CD14-positive monocyte (primary cell): ENCODE data around the gene PDLIM5. TPM values are rescaled to one million over a fixed set of nuclear protein-coding genes. Genes with fewer than 3 reads are reported as not detected.

Experiments used
- DNase-seq, 3 donors: peaks; one replicate each; pipeline ENCODE4 v3.0.0-alpha.2; 2011 to 2022
- H2AFZ ChIP-seq: 2 replicates; pipeline ENCODE4 v1.6.0; 2012; ENCODE audit warnings: mild to moderate bottlenecking, low read depth, low read length, inconsistent platforms; ENCODE audit not compliant: insufficient read depth, poor library complexity, severe bottlenecking
- H3K27ac ChIP-seq, 2 donors: 1 replicate in 1 of 2; 2 replicates in 1 of 2; pipeline ENCODE4 v1.5.1; 2012 to 2013; ENCODE audit warnings: low read length in 2 of 2, control low read depth in 1 of 2, inconsistent platforms in 1 of 2, low read depth in 1 of 2, mild to moderate bottlenecking in 1 of 2
- H3K27me3 ChIP-seq, 2 donors: one replicate each; pipeline versions ENCODE4 v1.6.0 to v1.6.1; 2011 to 2013; ENCODE audit warnings: low read length in 2 of 2; ENCODE audit not compliant: control insufficient read depth in 2 of 2, insufficient read depth in 2 of 2
- H3K36me3 ChIP-seq, 2 donors: replicated peaks in 1 of 2; 1 replicate in 1 of 2; 2 replicates in 1 of 2; pipeline versions ENCODE4 v1.5.1 to v1.6.1; 2012 to 2013; ENCODE audit warnings: low read length in 2 of 2, control low read depth in 1 of 2, inconsistent platforms in 1 of 2, mild to moderate bottlenecking in 1 of 2; ENCODE audit not compliant: insufficient read depth in 2 of 2, control insufficient read depth in 1 of 2
- H3K4me1 ChIP-seq, 2 donors: 1 replicate in 1 of 2; 2 replicates in 1 of 2; pipeline versions ENCODE4 v1.5.1 to v1.6.1; 2012 to 2013; ENCODE audit warnings: low read length in 2 of 2, control low read depth in 1 of 2, inconsistent platforms in 1 of 2, mild to moderate bottlenecking in 1 of 2, moderate library complexity in 1 of 2; ENCODE audit not compliant: insufficient read depth in 2 of 2, control insufficient read depth in 1 of 2
- H3K4me2 ChIP-seq: replicated peaks from 2 replicates; pipeline ENCODE3; 2012; ENCODE audit warnings: low read length, moderate library complexity, mild to moderate bottlenecking; ENCODE audit not compliant: poor library complexity, severe bottlenecking; ENCODE audit errors: extremely low read depth
- H3K4me3 ChIP-seq, 3 experiments: fragments of 200-600 bp in 1 of 3; sonication (generic) in 1 of 3; replicated peaks in 1 of 3; 1 replicate in 2 of 3; 2 replicates in 1 of 3; pipeline ENCODE4 v1.5.1; 2011 to 2013; ENCODE audit warnings: low read length in 3 of 3, mild to moderate bottlenecking in 3 of 3, control low read depth in 2 of 3, low read depth in 2 of 3, inconsistent platforms in 1 of 3, moderate library complexity in 1 of 3
- H3K79me2 ChIP-seq: 2 replicates; pipeline ENCODE4 v1.6.0; 2012; ENCODE audit warnings: mild to moderate bottlenecking, control low read depth, inconsistent platforms, low read length, moderate library complexity; ENCODE audit not compliant: insufficient read depth
- H3K9ac ChIP-seq: 2 replicates; pipeline ENCODE4 v1.6.0; 2017; ENCODE audit warnings: low read length, mild to moderate bottlenecking; ENCODE audit not compliant: insufficient read depth, poor library complexity, severe bottlenecking
- H3K9me3 ChIP-seq, 2 donors: replicated peaks in 1 of 2; 1 replicate in 1 of 2; 2 replicates in 1 of 2; pipeline versions ENCODE4 v1.5.1 to v1.6.1; 2012 to 2013; ENCODE audit warnings: low read length in 2 of 2, control low read depth in 1 of 2; ENCODE audit not compliant: control insufficient read depth in 1 of 2, insufficient read depth in 1 of 2
- H4K20me1 ChIP-seq: 2 replicates; pipeline ENCODE4 v1.6.0; 2012; ENCODE audit warnings: mild to moderate bottlenecking, low read length, control low read depth, moderate library complexity; ENCODE audit not compliant: insufficient read depth
- H3K27ac Mint-ChIP-seq, 7 donors: one replicate each; pipeline ENCODE4 v1.8.0; 2020; ENCODE audit warnings: mild to moderate bottlenecking in 7 of 7, mixed read lengths in 7 of 7, moderate library complexity in 6 of 7, inconsistent platforms in 2 of 7
- H3K27me3 Mint-ChIP-seq, 3 donors: one replicate each; pipeline ENCODE4 v1.8.0; 2021 to 2022; ENCODE audit warnings: low read depth in 3 of 3, mild to moderate bottlenecking in 3 of 3, mixed read lengths in 3 of 3, moderate library complexity in 3 of 3, inconsistent platforms in 1 of 3
- H3K36me3 Mint-ChIP-seq, 2 donors: one replicate each; pipeline ENCODE4 v1.8.0; 2020; ENCODE audit warnings: mixed read lengths in 2 of 2, inconsistent platforms in 1 of 2, mild to moderate bottlenecking in 1 of 2
- H3K4me1 Mint-ChIP-seq: one replicate; pipeline ENCODE4 v1.8.0; 2020; ENCODE audit warnings: mild to moderate bottlenecking, mixed read lengths
- H3K4me3 Mint-ChIP-seq, 2 donors: one replicate each; pipeline ENCODE4 v1.8.0; 2020; ENCODE audit warnings: mild to moderate bottlenecking in 2 of 2, mixed read lengths in 2 of 2, moderate library complexity in 1 of 2
- H3K9me3 Mint-ChIP-seq, 7 donors: one replicate each; pipeline ENCODE4 v1.8.0; 2020 to 2022; ENCODE audit warnings: mixed read lengths in 7 of 7, mild to moderate bottlenecking in 6 of 7, moderate library complexity in 6 of 7, inconsistent platforms in 2 of 7
- WGBS: methylation state at CpG from one replicate; pipeline ENCODE4 v1.1.5; 2013; ENCODE audit warnings: missing lambda C conversion rate; ENCODE audit not compliant: insufficient coverage; 5-methylcytosine and 5-hydroxymethylcytosine counted together
- intact Hi-C, 2 donors: fragments of 100-400 bp; cut with micrococcal nuclease; formaldehyde crosslinking; loops; one replicate each; pipeline versions ENCODE4 v1.15.0 to v1.15.1; 2023
- polyA plus RNA-seq, 3 donors: library from polyadenylated mRNA; depleted of rRNA in 1 of 3; unstranded in 2 of 3; stranded (reverse) in 1 of 3; fragments of 300-500 nt in 2 of 3; fragments of >200 nt in 1 of 3; fragmentation: Illumina TruSeq in 2 of 3; gene quantifications; 1 replicate in 2 of 3; 2 replicates in 1 of 3; pipeline ENCODE4 v1.2.3, GENCODE V29; 2012 to 2021
- TF ChIP-seq, protein P1 (sequence below): fragments of 200-600 bp; IDR thresholded peaks from one replicate; pipeline ENCODE4 v1.8.0; 2022; ENCODE audit warnings: antibody characterized with exemption, mild to moderate bottlenecking

PDLIM5 gene
- polyA plus RNA-seq, 3 donors = 75.3 to 105 (median 80.9) TPM

DNA sequence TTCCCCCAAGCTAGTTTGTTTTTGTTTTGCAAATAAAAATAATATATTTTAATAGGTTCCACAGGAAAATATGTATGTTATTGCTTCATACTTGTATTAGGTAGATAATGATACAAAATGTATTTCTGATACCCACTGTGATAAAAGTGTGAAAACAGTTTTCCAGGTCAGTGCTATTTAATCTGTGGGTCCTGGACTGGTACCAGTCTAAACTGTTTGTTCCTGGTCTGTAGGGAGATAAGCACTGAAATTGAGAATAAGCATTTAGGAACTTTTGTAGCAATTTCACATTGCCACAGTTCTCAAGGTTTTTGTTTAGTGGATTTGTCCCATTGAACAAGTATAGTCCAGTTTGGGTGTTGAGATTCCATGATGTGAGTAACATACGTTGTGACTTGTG, 110.5 kb downstream of the PDLIM5 start:
- peaks cover 23% of the 10 kb centered on the region for H4K20me1 ChIP-seq
- no peaks in the 10 kb centered on the region for H3K36me3 ChIP-seq
- intact Hi-C loops = no loop called here
- H3K4me2 ChIP-seq = no peak overlapping the region
- no peaks in the 10 kb centered on the region for H3K9me3 ChIP-seq
- no peaks in the 10 kb centered on the region for H3K4me1 ChIP-seq
- no peak overlapping the region for H3K4me3 ChIP-seq
- Mint-ChIP-seq H3K9me3 (peaks cover 0 to 2% (median 0%) of the 10 kb centered on the region in 7 donors), H3K27me3 (no peaks in the 10 kb centered on the region), H3K4me1 (no peaks in the 10 kb centered on the region), H3K4me3 (no peak overlapping the region), H3K27ac (no peak overlapping the region), H3K36me3 (no peaks in the 10 kb centered on the region)
- no CpG with 5 or more reads among the region's 1 CpG for WGBS
- no peaks in the 10 kb centered on the region for H3K27me3 ChIP-seq
- no peaks in the 10 kb centered on the region for H3K79me2 ChIP-seq
- H3K27ac ChIP-seq = no peak overlapping the region
- H3K9ac ChIP-seq = no peak overlapping the region
- no peak overlapping the region for H2AFZ ChIP-seq
- DNase-seq = no peak
- TF ChIP-seq, protein P1, sequence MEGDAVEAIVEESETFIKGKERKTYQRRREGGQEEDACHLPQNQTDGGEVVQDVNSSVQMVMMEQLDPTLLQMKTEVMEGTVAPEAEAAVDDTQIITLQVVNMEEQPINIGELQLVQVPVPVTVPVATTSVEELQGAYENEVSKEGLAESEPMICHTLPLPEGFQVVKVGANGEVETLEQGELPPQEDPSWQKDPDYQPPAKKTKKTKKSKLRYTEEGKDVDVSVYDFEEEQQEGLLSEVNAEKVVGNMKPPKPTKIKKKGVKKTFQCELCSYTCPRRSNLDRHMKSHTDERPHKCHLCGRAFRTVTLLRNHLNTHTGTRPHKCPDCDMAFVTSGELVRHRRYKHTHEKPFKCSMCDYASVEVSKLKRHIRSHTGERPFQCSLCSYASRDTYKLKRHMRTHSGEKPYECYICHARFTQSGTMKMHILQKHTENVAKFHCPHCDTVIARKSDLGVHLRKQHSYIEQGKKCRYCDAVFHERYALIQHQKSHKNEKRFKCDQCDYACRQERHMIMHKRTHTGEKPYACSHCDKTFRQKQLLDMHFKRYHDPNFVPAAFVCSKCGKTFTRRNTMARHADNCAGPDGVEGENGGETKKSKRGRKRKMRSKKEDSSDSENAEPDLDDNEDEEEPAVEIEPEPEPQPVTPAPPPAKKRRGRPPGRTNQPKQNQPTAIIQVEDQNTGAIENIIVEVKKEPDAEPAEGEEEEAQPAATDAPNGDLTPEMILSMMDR = no peak

DNA sequence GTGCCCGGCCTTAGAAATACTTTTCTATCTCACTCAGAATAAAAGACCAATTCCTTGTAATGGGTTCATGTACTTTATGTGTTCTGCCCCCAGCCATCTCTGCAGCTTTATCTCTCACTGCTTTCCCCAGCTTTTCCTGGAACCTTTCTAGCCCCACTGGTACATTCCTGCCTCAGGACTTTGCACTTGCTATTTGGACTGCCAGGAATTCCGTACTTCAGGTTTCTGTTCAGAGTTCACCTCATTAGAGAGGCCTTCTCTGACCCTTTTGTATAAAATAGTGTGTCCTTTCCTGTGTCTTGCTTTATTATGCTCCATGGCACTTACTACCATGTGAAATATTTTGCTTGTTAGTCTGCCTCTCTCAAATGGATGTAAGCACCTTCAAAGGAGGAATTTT, 112.5 kb downstream of the PDLIM5 start:
- WGBS = 100% methylated on average over 1 of the region's 2 CpGs
- Histone ChIP-seq H3K27ac (no peak overlapping the region), H3K79me2 (no peaks in the 10 kb centered on the region), H4K20me1 (peaks cover 21% of the 10 kb centered on the region), H3K9me3 (no peaks in the 10 kb centered on the region), H3K4me3 (no peak overlapping the region), H2AFZ (no peak overlapping the region), H3K9ac (no peak overlapping the region), H3K4me2 (no peak overlapping the region), H3K4me1 (no peaks in the 10 kb centered on the region), H3K36me3 (no peaks in the 10 kb centered on the region), H3K27me3 (no peaks in the 10 kb centered on the region)
- H3K4me3 Mint-ChIP-seq = no peak overlapping the region
- no peaks in the 10 kb centered on the region for H3K36me3 Mint-ChIP-seq
- TF ChIP-seq, protein P1 = no peak
- H3K4me1 Mint-ChIP-seq = peaks cover 3% of the 10 kb centered on the region
- intact Hi-C loops = no loop called here
- no peak for DNase-seq
- H3K27me3 Mint-ChIP-seq = no peaks in the 10 kb centered on the region
- H3K9me3 Mint-ChIP-seq = peaks cover 0 to 2% (median 0%) of the 10 kb centered on the region in 7 donors
- H3K27ac Mint-ChIP-seq = peak overlapping the region in 1 of 7 donors; percentile 45
